GM19438 (cell line): ENCODE data around the gene PLEKHM2.
"Not testable (repeated sequence)": the region's sequence is repeated elsewhere in the genome, so short reads cannot be mapped to it uniquely, and the experiment has no call there.

ENCODE experiments used
- ATAC-seq: cut with Tn5 transposase; IDR thresholded peaks from one replicate; pipeline ENCODE4 v1.9.1; 2021; ENCODE audit warnings: low read depth; ENCODE audit not compliant: unreplicated experiment

The PLEKHM2 gene

GRCh38 chr1:15684042-15684461 is at the start of gene PLEKHM2:
Gene PLEKHM2 (plus strand): TSS chr1:15684320. CDS start chr1:15684559, 239 bp downstream.
- ATAC-seq = peak; percentile 60

- no peak for ATAC-seq
These were observed 47.7 kb upstream of the PLEKHM2 start for GRCh38 chr1:15636436-15636835.

- ATAC-seq = no peak
These were observed 46.3 kb upstream of the PLEKHM2 start for GRCh38 chr1:15637826-15638225.

- ATAC-seq = no peak
These were observed 44.9 kb upstream of the PLEKHM2 start for GRCh38 chr1:15639262-15639661.

GRCh38 chr1:15639931-15640330 is 44.2 kb upstream of the PLEKHM2 start:
- no peak for ATAC-seq

GRCh38 chr1:15640667-15641066 is 43.5 kb upstream of the PLEKHM2 start:
- no peak for ATAC-seq

GRCh38 chr1:15649937-15650336 is 34.2 kb upstream of the PLEKHM2 start:
- no peak for ATAC-seq

- ATAC-seq = no peak
These were observed 33.7 kb upstream of the PLEKHM2 start for GRCh38 chr1:15650433-15650832.

GRCh38 chr1:15652130-15652529 is 32.0 kb upstream of the PLEKHM2 start:
- ATAC-seq = not testable (repeated sequence)

- no peak for ATAC-seq
These were observed 29.9 kb upstream of the PLEKHM2 start for GRCh38 chr1:15654091-15654690.

- ATAC-seq = no peak
These were observed 27.7 kb upstream of the PLEKHM2 start for GRCh38 chr1:15656464-15656863.

- ATAC-seq = no peak
These were observed 27.1 kb upstream of the PLEKHM2 start for GRCh38 chr1:15657021-15657420.

- no peak for ATAC-seq
These were observed 24.0 kb upstream of the PLEKHM2 start for GRCh38 chr1:15660151-15660550.

GRCh38 chr1:15662477-15662876 is 21.6 kb upstream of the PLEKHM2 start:
- no peak for ATAC-seq

GRCh38 chr1:15663925-15664324 is 20.2 kb upstream of the PLEKHM2 start:
- no peak for ATAC-seq

GRCh38 chr1:15667362-15667761 is 16.8 kb upstream of the PLEKHM2 start:
- no peak for ATAC-seq

GRCh38 chr1:15668089-15668754 is 15.9 kb upstream of the PLEKHM2 start:
- no peak for ATAC-seq

- ATAC-seq = no peak
These were observed 15.0 kb upstream of the PLEKHM2 start for GRCh38 chr1:15669074-15669473.

- no peak for ATAC-seq
These were observed 14.3 kb upstream of the PLEKHM2 start for GRCh38 chr1:15669864-15670263.

- ATAC-seq = no peak
These were observed 12.7 kb upstream of the PLEKHM2 start for GRCh38 chr1:15671430-15671829.

- no peak for ATAC-seq
These were observed 9.5 kb upstream of the PLEKHM2 start for GRCh38 chr1:15674386-15675159.

GRCh38 chr1:15676010-15676409 is 8.1 kb upstream of the PLEKHM2 start:
- ATAC-seq = no peak
